ENCODE data around the gene TAX1BP1. TPM values are rescaled to one million over a fixed set of nuclear protein-coding genes. Genes with fewer than 3 reads are reported as not detected.

Gene TAX1BP1
- total RNA-seq, 1 experiment from 2014 or later: 58.3 TPM

GRCh38 chr7:27737616-27738015 lies 2.3 kb upstream of the TAX1BP1 start:
- Mint-ChIP-seq H3K36me3 (ENCODE audit: insufficient read depth in 1 of 3, low read depth in 3 of 3) (peaks cover 0 to 2% (median 0%) of the 10 kb centered on the region in 3 experiments; a peak in 1 of 7 replicates), H3K4me1 (peaks cover 22 to 25% of the 10 kb centered on the region in 2 experiments), H3K4me3 (no peak overlapping the region), H3K27me3 (ENCODE audit: low read depth) (peaks cover 4% of the 10 kb centered on the region; the same call in 1 of the 2 replicates), H3K27ac (no peak overlapping the region), H3K9me3 (no peaks in the 10 kb centered on the region)
- DNase-seq: no peak
- Histone ChIP-seq H3K79me2 (ENCODE audit: insufficient read depth, low read length) (no peaks in the 10 kb centered on the region), H3K9ac (ENCODE audit: extremely low read depth, insufficient read length, low read length) (no peak overlapping the region), H4K91ac (ENCODE audit: insufficient read length, low read depth, low read length) (no peak overlapping the region), H3K4me1 (ENCODE audit: insufficient read depth, low read length) (no peaks in the 10 kb centered on the region), H3T11ph (ENCODE audit: low read length) (no peak overlapping the region), H3K23ac (ENCODE audit: insufficient read length, low read depth, low read length) (no peak overlapping the region), H3K27me3 (ENCODE audit: insufficient read depth, low read length) (no peaks in the 10 kb centered on the region), H2BK120ac (ENCODE audit: low read depth, low read length, poor library complexity, severe bottlenecking) (no peak overlapping the region), H3K14ac (ENCODE audit: insufficient read depth, low read length) (no peak overlapping the region), H3K27ac (ENCODE audit: insufficient read length, low read depth, low read length) (no peak overlapping the region), H2BK15ac (ENCODE audit: low read depth, low read length) (no peak overlapping the region), H3K18ac (ENCODE audit: insufficient read length, low read depth, low read length) (no peak overlapping the region), H2BK12ac (ENCODE audit: insufficient read length, low read depth, low read length) (no peak overlapping the region), H2BK5ac (ENCODE audit: insufficient read length, low read length) (no peak overlapping the region), H4K8ac (replicated peaks; ENCODE audit: insufficient read length, low read depth, low read length) (no peak overlapping the region), H3K4ac (ENCODE audit: low read depth, low read length) (no peak overlapping the region), H4K5ac (ENCODE audit: insufficient read length, low read depth, low read length) (no peak overlapping the region), H4K20me1 (ENCODE audit: control insufficient read depth, insufficient read depth, insufficient read length) (no peaks in the 10 kb centered on the region), H2AK5ac (ENCODE audit: insufficient read length, low read length) (no peak overlapping the region), H3K9me3 (ENCODE audit: control insufficient read depth, low read depth, low read length) (no peaks in the 10 kb centered on the region), H3K4me2 (ENCODE audit: insufficient read depth, insufficient read length, low read length) (no peak overlapping the region), H2BK20ac (ENCODE audit: low read depth, low read length, poor library complexity, severe bottlenecking) (no peak overlapping the region), H3K79me1 (ENCODE audit: insufficient read depth, low read depth, low read length, poor library complexity, severe bottlenecking) (no peaks in the 10 kb centered on the region), H3K23me2 (ENCODE audit: insufficient read length, low read depth, low read length, poor library complexity, severe bottlenecking) (peaks cover 2% of the 10 kb centered on the region), H3K56ac (ENCODE audit: insufficient read length, low read depth, low read length) (no peak overlapping the region), H2AFZ (ENCODE audit: low read length) (no peak overlapping the region)
- WGBS (ENCODE audit: extremely low coverage, insufficient read length, low lambda C conversion rate): no CpG with 5 or more reads among the region's 2 CpGs
- no peak for TF ChIP-seq CTCF (conservative IDR thresholded peaks at IDR 0.05)

All from H9 (cell line).